CD1c-positive myeloid dendritic cell (primary cell): Measurements from ENCODE around the gene SLC45A1.
A peak's percentile ranks its signal among the peaks of the same experiment; 100 is the strongest.
"Not testable (repeated sequence)": the region's sequence is repeated elsewhere in the genome, so short reads cannot be mapped to it uniquely, and the experiment has no call there.

Experiments used
- DNase-seq: peaks from one replicate; pipeline ENCODE4 v3.0.0-alpha.2; 2016; ENCODE audit errors: extremely low spot score

Gene SLC45A1

GRCh38 chr1:8367571-8368194 lies 49.8 kb downstream of the SLC45A1 start:
- DNase-seq: no peak

- no peak for DNase-seq
Measured at GRCh38 chr1:8368956-8369639, 51.2 kb downstream of the SLC45A1 start.

GRCh38 chr1:8370046-8370881 lies 52.4 kb downstream of the SLC45A1 start:
- DNase-seq: no peak

DNA sequence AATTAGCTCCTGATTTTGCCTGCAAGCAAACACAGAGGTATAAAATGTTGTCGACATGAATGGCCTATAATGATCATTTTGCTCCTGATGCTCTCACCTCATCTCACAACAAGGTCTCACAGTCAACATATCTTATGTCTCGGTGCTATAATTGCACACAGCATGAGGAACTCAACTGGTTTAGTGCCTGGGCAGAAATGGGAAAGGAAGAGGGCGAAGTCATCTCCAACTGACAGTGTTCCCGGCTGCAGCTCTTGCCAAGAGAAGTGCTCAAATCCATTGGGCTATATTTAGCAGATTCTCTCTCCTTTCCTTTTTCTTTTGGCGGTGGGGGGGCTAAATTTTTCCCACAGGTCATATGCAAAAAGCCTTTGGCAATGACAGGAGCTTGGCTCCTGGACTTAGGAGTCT lies 53.0 kb downstream of the SLC45A1 start:
- no peak for DNase-seq

DNA sequence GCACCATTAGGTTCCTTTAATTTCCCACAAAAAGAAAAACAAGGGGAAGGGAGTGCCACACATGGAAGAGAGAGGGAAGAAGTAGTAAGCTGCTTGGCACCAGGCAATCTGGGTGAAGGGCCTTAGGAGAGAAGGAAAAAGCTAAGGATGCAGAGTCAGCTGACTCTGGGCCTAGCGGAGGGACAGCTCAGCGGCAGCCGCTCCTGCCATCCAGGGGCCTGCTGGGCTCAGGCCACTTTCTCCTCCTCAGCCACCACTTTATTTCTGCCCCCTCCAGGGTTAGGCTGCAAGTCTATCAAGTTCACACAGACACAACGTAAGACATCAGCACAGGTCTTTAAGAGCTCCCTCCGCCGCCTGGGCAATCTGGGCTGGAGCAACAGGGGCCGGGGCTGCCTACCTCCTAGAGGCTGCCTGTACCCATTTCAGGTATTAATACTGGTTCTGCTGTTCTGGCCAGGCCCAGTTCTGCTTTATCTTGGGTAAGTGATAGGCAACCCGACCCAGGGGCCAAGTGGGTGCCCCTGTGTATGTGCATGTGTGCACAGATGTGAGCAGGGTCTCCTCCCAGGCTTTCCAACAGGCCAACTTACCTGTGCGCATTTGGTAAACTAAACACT lies 53.6 kb downstream of the SLC45A1 start:
- no peak for DNase-seq

GRCh38 chr1:8373125-8373524 lies 55.2 kb downstream of the SLC45A1 start:
- DNase-seq: no peak

GRCh38 chr1:8373581-8374241 lies 55.8 kb downstream of the SLC45A1 start:
- peak; percentile 61 for DNase-seq

GRCh38 chr1:8374356-8374755 lies 56.4 kb downstream of the SLC45A1 start:
- no peak for DNase-seq

DNA sequence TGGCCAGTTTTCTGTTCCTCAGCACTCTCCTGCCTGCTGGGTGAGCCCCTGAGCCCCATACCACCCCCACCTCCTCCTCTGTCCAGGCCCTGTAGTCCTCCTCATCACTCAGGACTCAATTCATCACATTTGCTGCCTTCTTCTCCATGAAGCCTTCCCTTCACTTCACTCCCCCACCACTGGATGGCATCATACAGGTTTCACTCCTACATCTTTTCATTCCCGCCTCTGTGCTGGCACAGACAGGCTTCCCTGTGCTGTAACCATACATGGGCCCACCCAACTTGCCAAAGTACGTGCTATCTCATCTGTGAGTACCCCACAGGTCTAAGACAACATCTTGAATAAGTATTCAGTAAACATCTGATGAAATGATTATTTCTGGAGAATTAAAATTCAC lies 56.9 kb downstream of the SLC45A1 start:
- no peak for DNase-seq

GRCh38 chr1:8376358-8376840 lies 58.5 kb downstream of the SLC45A1 start:
- DNase-seq: no peak

- DNase-seq: no peak
Measured at GRCh38 chr1:8377271-8377981, 59.5 kb downstream of the SLC45A1 start.

GRCh38 chr1:8378178-8378577 lies 60.3 kb downstream of the SLC45A1 start:
- no peak for DNase-seq

DNA sequence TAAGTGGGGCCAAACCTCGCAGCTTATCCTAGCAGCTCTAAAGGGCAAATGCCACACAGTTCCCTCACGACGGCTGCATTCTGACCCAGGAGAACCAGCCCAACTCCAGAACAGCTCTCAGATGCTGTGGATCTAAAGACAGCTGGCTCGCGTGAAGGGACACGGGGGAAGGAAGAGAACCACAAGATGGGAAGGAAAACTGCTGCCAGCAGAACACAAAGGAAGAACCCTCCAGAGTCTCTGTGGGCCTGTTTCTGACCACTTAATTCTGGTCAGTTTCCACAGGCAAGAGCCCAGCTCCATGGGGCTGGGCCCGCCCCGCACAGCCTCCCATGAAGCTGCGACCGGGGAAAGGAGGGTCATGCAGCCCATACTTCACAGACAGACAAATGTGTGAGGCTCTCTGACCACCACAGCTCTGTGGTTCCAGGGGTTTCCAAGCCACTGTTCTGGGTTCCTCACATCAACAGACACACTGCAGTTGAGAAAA lies 61.1 kb downstream of the SLC45A1 start:
- no peak for DNase-seq

DNA sequence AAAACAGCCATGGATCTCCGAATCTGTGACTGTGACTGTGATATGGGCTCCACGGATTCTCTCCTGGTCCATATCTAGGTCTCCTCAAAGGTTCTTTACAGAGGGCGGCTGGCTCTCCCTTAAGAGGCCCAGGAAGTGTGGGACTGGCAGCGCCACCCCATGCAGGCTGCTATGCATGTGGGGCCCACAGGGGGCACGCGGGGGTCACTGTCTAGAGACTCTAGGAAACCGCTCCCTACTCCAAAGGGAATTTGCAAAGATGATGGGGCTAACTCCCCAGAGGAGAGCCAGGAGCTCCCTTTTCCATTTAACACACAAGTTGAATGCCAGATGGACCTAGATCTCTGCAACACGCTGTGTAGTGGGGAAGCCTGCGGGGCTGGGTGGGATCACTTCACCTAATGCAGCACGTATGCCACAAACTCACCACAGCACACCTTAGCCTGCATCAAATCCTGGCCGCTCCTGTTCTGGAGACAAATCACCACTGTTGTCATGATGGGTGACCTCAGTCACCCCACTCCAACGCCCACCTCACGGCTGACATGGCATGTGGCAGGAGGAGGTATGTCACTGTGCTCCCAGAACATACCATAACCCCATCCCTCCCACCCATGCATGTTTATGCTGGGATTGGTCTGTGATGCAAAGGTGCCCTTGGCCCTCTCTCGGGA lies 61.7 kb downstream of the SLC45A1 start:
- DNase-seq: no peak

- not testable (repeated sequence) for DNase-seq
Measured at GRCh38 chr1:8380310-8380709, 62.4 kb downstream of the SLC45A1 start.

- DNase-seq: no peak
Measured at GRCh38 chr1:8381618-8382017, 63.7 kb downstream of the SLC45A1 start.

GRCh38 chr1:8382051-8382505 lies 64.2 kb downstream of the SLC45A1 start:
- DNase-seq: no peak

GRCh38 chr1:8382608-8383505 lies 64.9 kb downstream of the SLC45A1 start:
- DNase-seq: peak; percentile 23

DNA sequence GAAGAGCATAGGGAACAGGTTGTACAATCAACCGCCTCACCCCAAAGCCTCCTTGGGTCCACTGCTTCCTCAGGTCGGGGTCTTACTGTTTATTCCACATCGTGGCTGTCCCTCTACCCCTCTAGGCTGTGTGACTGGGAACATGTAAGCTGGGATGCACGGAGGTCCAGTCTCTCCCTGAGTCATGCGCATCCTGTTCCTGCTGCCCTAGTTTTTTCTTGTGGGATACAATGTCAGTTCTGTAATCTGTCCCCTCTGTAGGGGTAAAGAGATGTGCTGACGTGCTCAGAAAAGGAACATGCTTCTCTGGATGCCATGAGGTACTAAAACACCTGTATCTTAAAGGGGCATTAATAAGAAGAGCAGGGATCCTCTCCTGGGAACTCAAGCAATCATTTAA lies 66.2 kb downstream of the SLC45A1 start:
- no peak for DNase-seq
